ENCODE data around the gene TDO2.
"Not testable (repeated sequence)": the region's sequence is repeated elsewhere in the genome, so short reads cannot be mapped to it uniquely, and the experiment has no call there.

The TDO2 gene

GRCh38 chr4:155908187-155909139 is 5.0 kb downstream of the TDO2 start:
- DNase-seq = no peak

- DNase-seq = no peak
These were observed 6.2 kb downstream of the TDO2 start for GRCh38 chr4:155909615-155910226.

- no peak for DNase-seq
These were observed 8.4 kb downstream of the TDO2 start for GRCh38 chr4:155911905-155912304.

DNA sequence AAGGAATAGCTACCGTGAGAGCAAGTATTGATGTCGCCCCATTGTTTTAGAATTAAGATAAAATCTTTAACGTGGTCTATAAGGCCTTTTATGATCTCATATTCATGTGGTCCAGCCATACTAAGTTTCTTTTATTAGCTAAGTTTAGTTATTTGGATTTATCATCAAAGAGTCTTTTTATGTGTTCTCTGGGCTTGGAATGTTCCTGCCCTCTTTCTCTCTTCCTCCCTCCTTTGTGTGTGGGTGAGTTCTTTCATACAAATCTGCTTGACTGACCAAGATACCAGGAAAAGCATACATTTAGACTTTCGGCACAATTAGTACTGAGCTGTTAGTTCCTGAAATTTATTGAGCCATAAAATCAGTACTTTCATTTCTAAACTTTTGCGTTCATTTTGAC is 11.3 kb downstream of the TDO2 start:
- no peak for DNase-seq

DNA sequence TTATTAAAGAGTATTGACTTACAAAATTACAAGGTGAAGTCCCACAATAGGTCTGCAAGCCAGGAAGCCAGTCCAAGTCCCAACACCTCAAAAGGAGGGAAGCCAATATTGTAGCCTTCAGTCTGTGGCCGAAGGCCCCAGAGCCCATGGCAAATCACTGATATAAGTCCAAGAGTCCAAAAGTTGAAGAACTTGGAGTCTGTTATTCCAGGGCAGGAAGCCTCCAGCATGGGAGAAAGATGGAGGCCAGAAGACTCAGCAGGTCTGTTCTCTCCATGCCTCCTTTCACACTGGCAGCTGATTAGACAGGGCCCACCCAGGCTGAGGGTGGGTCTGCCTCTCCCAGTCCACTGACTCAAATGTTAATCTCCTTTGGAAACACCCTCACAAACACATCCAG is 18.1 kb downstream of the TDO2 start:
- no peak for DNase-seq

GRCh38 chr4:155924637-155925036 is 21.1 kb downstream of the TDO2 start:
- no peak for DNase-seq

DNA sequence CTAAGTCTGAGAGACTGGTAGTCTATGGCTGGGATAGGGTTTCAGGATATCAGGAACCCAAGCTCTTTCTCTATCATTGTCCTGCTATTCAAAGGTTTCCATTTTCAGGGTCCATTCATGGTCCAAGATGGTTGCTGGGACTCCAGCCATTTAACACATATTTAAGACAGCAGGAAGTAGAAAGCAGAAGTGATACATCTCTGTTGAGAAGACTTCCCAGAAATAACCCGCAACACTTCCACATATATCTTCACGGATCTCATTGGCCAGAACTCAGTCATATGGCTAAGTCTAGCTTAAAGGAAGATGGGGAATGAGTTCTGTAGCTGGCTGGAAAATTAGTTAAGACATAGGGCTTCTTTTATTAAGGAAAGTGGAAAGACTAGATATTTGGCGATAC is 26.3 kb downstream of the TDO2 start:
- no peak for DNase-seq

- DNase-seq = no peak
These were observed 26.8 kb downstream of the TDO2 start for GRCh38 chr4:155930330-155930729.

DNA sequence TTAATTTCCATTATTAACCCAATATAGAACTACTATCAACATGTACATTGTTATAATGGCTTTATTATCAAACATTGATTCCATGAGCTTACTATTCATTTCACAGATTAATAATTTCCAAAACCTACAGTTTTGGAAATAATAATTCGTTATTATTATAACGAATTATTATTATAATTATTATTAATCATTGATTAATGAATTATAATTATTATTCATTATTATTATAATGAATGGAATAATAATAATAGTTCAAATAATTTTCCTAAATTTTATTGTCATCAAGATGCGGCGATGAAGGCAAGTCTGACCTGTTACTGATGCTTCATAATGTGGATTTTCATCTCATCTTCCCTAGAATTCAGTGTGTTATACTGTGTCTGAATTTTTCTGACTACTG is 28.1 kb downstream of the TDO2 start:
- DNase-seq = no peak

GRCh38 chr4:155934634-155935033 is 31.1 kb downstream of the TDO2 start:
- DNase-seq = not testable (repeated sequence)

GRCh38 chr4:155935389-155935986 is 32.0 kb downstream of the TDO2 start:
- no peak for DNase-seq

DNA sequence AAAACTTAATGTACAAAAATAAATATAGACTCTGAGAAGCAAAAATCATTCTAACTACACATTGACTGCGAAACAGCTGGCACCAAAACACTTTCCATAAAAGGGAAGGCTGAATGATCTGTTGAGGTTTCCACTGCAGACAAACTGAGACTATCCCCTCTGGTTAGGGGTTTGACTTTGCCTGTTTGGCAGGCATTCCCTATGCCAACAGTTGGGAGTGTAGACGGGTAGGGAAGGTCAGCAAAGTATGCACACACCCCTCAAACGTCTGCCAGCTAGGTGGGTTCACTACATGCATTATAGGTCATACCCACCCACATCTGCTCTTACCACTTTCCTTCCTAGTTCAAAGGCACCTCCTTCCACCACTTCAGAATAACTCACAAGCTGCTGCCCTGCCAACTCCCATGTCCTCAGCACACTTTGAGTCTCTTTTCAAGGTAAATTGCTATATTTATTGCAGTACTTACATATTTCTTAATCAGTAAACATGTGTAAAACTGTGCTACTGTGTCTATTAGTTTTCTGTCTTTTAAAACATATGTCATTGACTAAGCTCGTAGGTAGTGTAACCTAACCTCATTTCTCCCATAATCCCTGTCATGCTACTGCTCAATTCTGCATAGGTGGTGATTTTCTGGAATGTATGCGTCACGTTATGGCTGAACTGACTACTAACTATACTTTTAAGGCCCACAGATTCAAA is 37.7 kb downstream of the TDO2 start:
- no peak for DNase-seq

DNA sequence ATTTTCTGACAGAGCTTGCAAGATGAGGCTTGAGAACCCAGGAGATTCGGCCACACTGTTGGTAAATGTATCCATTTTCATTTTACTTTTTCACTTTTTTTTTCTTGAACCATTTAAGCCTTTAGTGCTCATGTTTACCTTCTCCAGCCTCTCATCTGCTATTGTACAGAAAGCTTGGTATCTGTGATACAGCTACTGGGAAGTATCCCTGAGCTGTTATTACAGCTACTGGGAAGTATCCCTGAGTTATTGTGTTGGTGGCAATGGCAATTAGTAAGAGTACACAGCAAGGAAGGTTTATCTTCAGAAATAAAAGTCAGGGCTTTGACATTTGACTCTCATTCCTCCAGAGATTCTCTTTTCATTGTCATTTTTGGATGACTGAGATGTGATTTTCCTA is 38.3 kb downstream of the TDO2 start:
- DNase-seq = no peak

DNA sequence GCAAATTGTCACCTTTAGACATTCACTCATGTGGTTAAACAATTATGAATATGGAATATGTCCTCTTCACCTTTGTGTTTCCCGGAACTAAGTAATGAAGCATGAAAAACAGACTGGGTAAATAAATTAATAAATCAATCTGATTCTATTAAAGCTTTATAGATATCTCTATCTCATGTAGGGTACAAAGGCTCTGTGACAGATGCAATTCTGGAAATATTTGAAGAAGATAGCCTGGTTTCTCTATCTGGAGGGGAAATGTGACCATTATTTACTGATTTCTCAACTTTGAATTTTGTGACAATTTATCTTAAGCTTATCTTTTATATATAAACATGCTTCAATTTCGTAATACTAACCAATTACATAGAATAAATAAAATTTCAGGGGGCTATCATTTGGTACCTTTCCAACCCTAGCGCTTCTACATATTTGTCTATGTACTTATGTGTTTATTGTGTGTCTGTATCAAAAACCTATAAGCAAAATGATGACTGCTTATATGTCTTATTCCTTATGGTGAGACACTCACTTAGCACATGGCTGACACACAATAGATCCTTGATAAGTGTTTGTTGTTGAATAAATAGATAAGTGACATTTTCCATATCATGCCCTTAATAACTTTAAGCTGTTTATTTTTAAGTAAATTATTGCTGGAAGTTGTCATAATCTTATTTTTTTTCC is 40.3 kb downstream of the TDO2 start:
- DNase-seq = no peak

DNA sequence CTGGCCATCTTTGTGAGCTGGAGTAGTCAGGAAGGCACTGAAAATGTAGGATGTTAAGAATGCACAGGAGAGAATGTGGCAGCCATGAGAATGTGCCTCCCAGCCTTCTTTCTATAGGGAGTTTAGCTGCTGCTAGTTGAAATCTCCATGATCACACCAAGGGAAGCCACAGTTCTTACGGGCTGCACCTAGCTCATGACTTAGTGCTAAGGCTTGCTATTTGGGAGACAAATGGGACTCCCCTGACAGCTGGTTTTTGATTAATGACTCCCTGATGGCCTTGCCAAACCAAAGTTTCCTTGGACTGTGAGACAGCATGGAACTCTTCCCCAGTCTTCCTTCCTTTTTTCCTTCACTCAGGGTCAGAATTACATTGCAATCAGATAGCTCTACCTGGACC is 41.0 kb downstream of the TDO2 start:
- DNase-seq = no peak

DNA sequence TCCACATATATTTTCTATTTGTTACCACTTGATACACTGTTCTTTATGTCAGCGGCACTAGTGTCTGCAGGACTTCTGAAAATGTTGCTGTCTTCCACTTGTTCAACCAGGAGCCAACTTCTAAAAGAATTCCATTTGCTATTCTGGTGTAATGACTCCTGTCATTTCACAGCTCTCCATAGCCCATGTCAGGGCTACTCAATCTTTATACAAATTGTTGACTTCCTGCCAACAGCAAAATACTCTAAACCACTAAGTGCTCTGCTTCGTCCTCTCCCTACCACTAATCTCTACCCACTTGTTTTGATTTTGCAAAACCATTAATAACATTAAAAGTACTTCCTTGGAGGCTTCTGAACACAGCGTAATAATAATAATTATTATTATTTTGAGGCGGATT is 43.0 kb downstream of the TDO2 start:
- DNase-seq = no peak

- DNase-seq = no peak
These were observed 45.0 kb downstream of the TDO2 start for GRCh38 chr4:155948541-155948940.

DNA sequence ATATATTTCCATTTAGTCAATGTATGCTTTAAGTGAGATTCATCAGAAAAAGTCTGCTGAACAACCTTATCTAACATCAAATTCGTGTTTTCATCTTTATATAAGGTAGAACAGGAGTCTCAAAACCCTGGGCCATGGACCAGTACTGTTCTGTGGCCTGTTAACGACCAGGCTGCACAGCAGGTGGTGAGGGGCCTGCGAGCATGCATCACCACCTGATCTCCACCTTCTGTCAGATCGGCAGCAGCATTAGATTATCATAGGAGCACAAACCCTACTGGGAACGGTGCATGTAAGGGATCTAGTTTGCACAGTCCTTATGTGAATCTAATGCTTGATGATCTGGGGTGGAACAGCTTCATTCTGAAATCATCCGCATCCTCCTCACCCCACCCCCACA is 47.0 kb downstream of the TDO2 start:
- no peak for DNase-seq

- DNase-seq = no peak
These were observed 49.0 kb downstream of the TDO2 start for GRCh38 chr4:155952501-155952901.

- DNase-seq = peak; percentile 16
These were observed 49.9 kb downstream of the TDO2 start, which contains the start of gene CTSO for GRCh38 chr4:155953151-155954117. TSS of gene CTSO (minus strand) at chr4:155953866. CDS start at chr4:155953847, 19 bp downstream.

- no peak for DNase-seq
These were observed 50.7 kb downstream of the TDO2 start for GRCh38 chr4:155954118-155954685.

Data from DMS 273 treated with DMSO at 0.1 percent for 48 hours (cell line).